ENCODE data around the gene FILIP1.

Gene FILIP1

DNA sequence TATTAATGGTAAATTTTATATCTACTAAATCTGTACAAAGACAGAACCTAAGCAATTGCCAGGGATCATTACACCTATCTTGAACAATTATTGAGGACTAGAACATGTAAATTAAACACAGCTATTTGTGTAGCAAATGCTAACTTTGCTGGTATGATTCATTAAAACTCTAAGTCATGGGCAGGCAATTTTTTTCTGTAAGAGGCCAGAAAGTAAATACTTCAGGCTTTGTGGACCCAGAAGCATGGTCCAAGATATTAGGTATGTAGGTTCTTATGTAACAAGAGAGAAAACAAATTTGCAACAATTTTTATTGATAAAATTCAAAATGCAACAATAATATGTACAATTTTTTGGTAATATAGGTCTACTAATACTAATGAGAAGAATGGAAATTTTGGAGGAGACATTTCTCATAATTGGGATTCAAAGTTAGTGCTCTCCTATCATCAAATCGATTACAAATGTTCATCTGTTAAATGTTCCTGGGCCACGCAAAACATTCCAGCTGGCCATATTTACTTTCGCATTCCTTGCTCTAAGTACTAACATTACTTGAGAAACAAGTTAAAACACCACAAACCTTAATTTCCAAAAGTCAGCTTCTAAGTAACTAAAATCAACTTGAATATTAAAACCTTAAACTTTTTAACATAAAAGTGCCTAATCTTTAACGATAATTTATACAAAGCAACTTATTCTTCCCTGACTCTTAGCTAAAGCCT, 213.3 kb downstream of the FILIP1 start:
- Mint-ChIP-seq H3K4me1 (peaks cover 63% of the 10 kb centered on the region), H3K27me3 (no peaks in the 10 kb centered on the region), H3K4me3 (peak overlapping the region; percentile 45), H3K36me3 (peaks cover 14% of the 10 kb centered on the region), H3K27ac (peak overlapping the region; percentile 56), H3K9me3 (no peaks in the 10 kb centered on the region)

GRCh38 chr6:75279418-75279817, 214.2 kb downstream of the FILIP1 start:
- peak overlapping the region; percentile 60 for H3K27ac Mint-ChIP-seq
- H3K9me3 Mint-ChIP-seq, result no peaks in the 10 kb centered on the region
- no peaks in the 10 kb centered on the region for H3K27me3 Mint-ChIP-seq
- H3K36me3 Mint-ChIP-seq, result peaks cover 18% of the 10 kb centered on the region
- H3K4me3 Mint-ChIP-seq, result peak overlapping the region; percentile 31
- H3K4me1 Mint-ChIP-seq, result peaks cover 69% of the 10 kb centered on the region

DNA sequence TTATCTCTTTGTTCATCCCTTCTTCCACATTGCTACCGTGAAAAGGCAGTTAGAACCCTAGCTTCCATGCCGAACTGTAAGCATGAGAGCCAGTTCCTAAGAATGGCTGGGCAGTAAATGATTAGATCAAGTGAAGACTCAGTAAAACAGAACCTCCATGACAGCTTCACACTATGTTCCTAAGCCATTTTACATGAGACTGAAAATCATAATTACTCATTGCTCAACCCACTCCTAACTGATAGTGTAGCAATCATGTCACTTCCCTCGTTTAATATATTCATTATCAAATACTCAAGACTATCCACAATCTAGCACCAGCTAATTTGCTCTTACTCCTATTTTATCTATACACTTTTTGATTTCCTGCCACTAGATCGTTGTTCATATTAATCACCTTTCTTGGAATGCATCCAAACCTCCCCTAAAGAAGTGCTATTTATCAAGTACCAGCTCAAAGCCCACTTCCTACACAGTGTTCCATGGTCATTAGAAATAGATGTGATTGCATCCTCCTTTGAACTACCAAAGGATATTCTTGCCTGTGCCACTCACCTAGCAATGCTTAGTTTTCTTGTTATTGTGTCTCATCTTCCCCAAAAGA, 215.0 kb downstream of the FILIP1 start:
- peaks cover 25% of the 10 kb centered on the region for H3K36me3 Mint-ChIP-seq
- H3K27me3 Mint-ChIP-seq, result no peaks in the 10 kb centered on the region
- peak overlapping the region; percentile 23 for H3K4me3 Mint-ChIP-seq
- H3K4me1 Mint-ChIP-seq, result peaks cover 78% of the 10 kb centered on the region
- peak overlapping the region; percentile 92 for H3K27ac Mint-ChIP-seq
- H3K9me3 Mint-ChIP-seq, result no peaks in the 10 kb centered on the region

DNA sequence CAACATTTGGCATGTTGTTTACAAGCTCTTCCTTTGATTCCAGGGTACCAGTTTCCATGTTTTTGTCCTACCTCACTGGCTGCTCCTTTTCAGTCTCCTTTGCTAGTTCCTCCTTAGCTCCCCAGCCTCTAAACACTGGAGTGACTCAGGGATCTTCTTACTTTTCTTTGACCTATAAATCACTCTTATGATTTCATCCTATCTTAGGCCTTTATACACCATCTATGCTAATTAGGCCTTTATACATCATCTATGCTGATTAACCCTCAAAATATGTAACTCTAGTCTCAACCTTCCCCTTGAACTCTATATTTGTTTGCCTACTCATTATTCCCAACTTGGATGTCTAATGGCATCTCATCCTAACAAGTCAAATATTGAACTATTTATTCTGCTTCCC, 218.5 kb downstream of the FILIP1 start:
- peaks cover 41% of the 10 kb centered on the region for H3K36me3 Mint-ChIP-seq
- H3K27me3 Mint-ChIP-seq, result no peaks in the 10 kb centered on the region
- H3K9me3 Mint-ChIP-seq, result no peaks in the 10 kb centered on the region
- peak overlapping the region; percentile 79 for H3K27ac Mint-ChIP-seq
- peaks cover 82% of the 10 kb centered on the region for H3K4me1 Mint-ChIP-seq
- peak overlapping the region; percentile 16 for H3K4me3 Mint-ChIP-seq

DNA sequence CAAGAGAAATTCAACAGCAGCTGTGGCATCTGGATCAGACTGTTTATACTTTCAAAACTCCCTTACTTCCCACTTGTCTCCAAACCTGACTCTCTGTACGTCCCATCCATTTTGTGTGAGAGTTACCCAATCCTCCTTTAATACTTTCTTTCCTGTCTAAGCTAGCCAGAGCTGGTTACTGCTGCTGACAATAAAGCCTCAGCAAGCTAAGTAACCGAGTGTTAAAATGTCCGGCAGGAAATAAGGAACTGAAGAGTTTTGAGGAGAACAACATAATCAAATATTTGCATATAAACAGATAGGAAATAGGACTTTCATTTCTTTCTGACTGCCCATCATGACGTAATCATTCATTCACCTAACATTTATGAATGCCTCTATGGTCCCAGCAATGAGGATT, 220.6 kb downstream of the FILIP1 start:
- H3K27me3 Mint-ChIP-seq, result no peaks in the 10 kb centered on the region
- no peak overlapping the region for H3K27ac Mint-ChIP-seq
- no peaks in the 10 kb centered on the region for H3K9me3 Mint-ChIP-seq
- H3K4me1 Mint-ChIP-seq, result peaks cover 81% of the 10 kb centered on the region
- peaks cover 33% of the 10 kb centered on the region for H3K36me3 Mint-ChIP-seq
- H3K4me3 Mint-ChIP-seq, result no peak overlapping the region

DNA sequence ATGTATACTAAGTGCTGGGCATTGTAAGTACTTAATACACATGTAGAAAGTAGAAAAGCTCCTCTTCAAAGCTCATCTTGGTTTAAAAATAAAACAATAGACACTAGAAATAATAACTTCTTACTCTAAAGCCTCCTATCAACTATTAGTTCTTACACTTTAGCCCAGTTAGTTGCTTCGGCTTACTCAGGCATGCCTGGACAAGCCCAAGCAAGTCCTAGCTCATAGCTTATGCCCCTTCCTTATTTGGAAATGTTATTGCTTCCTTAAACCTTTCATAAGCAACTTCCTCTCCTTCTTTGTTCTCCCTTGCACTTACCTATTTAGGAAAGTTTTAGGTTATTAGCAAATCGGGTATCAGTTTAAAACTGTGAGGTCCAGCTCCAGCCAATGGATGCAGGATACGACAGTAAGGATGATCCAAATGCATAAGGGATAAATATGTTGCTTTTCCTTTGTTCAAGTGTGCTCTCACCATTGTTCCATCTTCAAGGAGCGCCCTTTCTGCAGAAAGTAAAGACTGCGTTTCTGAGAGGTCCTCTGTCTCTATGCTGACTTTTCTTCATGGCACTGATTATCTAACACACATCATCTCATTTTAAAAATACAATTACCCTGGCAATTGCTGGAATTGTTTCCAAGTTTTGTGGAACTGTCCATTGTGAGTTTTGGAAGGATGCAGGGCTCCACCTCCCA, 221.3 kb downstream of the FILIP1 start:
- no peak overlapping the region for H3K4me3 Mint-ChIP-seq
- no peaks in the 10 kb centered on the region for H3K9me3 Mint-ChIP-seq
- peaks cover 87% of the 10 kb centered on the region for H3K4me1 Mint-ChIP-seq
- H3K36me3 Mint-ChIP-seq, result peaks cover 33% of the 10 kb centered on the region
- H3K27ac Mint-ChIP-seq, result peak overlapping the region; percentile 32
- no peaks in the 10 kb centered on the region for H3K27me3 Mint-ChIP-seq

DNA sequence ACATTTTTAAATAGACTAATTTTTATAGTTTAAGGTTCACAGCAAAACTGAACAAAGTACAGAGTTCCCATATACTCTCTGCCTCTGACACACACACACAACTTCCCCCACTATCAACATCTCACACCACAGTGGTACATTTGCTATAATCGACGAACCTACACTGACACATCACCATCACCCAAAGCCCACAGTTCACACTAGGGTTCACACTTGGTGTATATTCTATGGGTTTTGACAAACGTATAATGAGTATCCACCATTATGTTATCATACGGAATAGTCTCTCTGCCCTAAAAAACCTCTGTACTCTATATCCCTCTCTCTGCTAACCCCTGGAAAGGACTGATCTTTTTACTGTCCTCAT, 224.6 kb downstream of the FILIP1 start:
- peak overlapping the region; percentile 26 for H3K27ac Mint-ChIP-seq
- peaks cover 19% of the 10 kb centered on the region for H3K36me3 Mint-ChIP-seq
- peaks cover 63% of the 10 kb centered on the region for H3K4me1 Mint-ChIP-seq
- no peaks in the 10 kb centered on the region for H3K27me3 Mint-ChIP-seq
- no peak overlapping the region for H3K4me3 Mint-ChIP-seq
- no peaks in the 10 kb centered on the region for H3K9me3 Mint-ChIP-seq

DNA sequence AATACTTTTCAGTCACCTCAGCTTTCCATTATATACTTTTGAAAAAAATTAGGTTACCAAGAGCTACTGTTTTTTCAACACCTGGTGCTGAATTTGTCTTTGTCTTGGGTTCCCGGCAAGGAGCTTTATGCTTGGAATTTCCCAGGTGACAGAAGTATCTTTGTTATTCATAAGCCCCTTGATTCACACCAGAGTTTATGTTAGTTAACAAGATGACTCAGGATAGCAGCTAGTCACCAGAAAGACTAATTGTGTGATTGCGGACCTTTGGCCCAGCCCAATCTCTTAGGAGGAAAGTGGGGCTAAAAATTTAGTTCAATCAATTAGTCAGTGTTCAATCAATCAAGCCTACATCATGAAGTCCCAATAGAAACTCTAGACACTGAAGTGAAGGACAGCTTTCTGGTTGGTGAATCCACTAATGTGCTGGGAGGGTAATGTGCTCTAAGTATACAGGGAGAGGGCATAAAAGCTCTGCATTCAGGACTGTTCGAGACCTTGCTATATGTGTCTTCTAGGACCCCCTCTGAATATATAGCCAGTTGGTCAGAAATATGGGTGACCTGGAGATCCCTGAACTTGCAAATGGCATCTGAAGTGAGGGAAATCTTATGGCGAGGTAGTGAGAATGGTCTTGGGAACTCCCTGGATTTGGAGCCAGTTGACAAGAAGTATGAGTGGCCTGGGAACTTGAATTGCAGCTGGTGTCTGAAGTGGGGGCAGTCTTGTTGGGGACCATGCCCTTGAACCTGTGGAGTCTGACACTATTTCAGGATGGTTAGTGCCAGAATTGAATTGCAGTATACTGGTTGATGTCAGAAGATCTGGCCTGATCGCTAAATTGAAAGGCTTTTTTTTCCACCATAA, 225.2 kb downstream of the FILIP1 start:
- Mint-ChIP-seq H3K4me1 (peaks cover 59% of the 10 kb centered on the region), H3K27me3 (no peaks in the 10 kb centered on the region), H3K4me3 (no peak overlapping the region), H3K9me3 (no peaks in the 10 kb centered on the region), H3K36me3 (peaks cover 16% of the 10 kb centered on the region), H3K27ac (no peak overlapping the region)

- H3K27ac Mint-ChIP-seq, result peak overlapping the region; percentile 23
- H3K9me3 Mint-ChIP-seq, result no peaks in the 10 kb centered on the region
- H3K4me3 Mint-ChIP-seq, result no peak overlapping the region
- no peaks in the 10 kb centered on the region for H3K27me3 Mint-ChIP-seq
- H3K36me3 Mint-ChIP-seq, result peaks cover 11% of the 10 kb centered on the region
- peaks cover 52% of the 10 kb centered on the region for H3K4me1 Mint-ChIP-seq
Observed at GRCh38 chr6:75267461-75267860, 226.1 kb downstream of the FILIP1 start.

- Mint-ChIP-seq H3K4me3 (no peak overlapping the region), H3K9me3 (no peaks in the 10 kb centered on the region), H3K4me1 (peaks cover 45% of the 10 kb centered on the region), H3K36me3 (peaks cover 9% of the 10 kb centered on the region), H3K27ac (no peak overlapping the region), H3K27me3 (no peaks in the 10 kb centered on the region)
Observed at GRCh38 chr6:75266716-75267291, 226.8 kb downstream of the FILIP1 start.

DNA sequence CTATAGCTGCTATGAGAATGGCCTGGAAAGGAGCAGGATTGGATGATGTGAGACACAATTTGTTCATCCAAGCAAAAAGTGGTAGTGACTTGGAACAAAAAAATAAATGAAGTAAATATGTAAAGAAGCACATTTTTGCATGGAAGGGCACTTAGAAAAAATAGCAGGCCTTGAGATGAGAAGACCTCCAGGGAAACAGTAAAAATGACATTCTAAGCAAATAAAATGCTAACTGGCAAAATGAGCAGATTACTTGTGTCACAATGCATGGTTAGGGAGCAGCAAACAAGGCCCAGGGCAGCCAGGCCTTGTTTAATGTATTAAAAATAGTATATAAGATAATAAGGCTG, 230.2 kb downstream of the FILIP1 start:
- no peaks in the 10 kb centered on the region for H3K27me3 Mint-ChIP-seq

GRCh38 chr6:75262716-75263400, 230.7 kb downstream of the FILIP1 start:
- H3K36me3 Mint-ChIP-seq, result peaks cover 7% of the 10 kb centered on the region
- no peak overlapping the region for H3K27ac Mint-ChIP-seq
- H3K27me3 Mint-ChIP-seq, result no peaks in the 10 kb centered on the region
- peaks cover 12% of the 10 kb centered on the region for H3K4me1 Mint-ChIP-seq
- H3K9me3 Mint-ChIP-seq, result no peaks in the 10 kb centered on the region
- no peak overlapping the region for H3K4me3 Mint-ChIP-seq

More for the DNA sequence above, 230.2 kb downstream of the FILIP1 start:
- Mint-ChIP-seq H3K36me3 (peaks cover 7% of the 10 kb centered on the region), H3K4me1 (peaks cover 17% of the 10 kb centered on the region), H3K27ac (no peak overlapping the region), H3K4me3 (no peak overlapping the region), H3K9me3 (no peaks in the 10 kb centered on the region)

DNA sequence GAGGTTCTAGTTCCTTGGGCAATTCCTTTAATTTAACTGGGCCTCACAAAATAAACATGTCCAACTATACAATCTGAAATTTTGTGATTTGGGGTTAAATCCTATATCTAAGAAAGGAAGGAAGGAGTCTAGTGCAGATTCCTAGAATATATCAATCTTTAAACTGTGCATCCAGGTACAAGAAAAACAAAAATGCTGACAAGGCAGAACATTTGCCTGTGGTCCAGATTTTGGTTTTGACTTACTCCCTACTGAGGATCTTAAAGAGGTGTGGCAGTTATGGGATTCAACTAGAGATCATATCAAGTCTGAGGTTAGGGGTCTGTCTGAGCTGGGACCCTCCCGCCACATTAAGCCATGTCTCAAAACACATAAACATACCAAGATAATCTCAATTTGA, 232.3 kb downstream of the FILIP1 start:
- Mint-ChIP-seq H3K4me1 (no peaks in the 10 kb centered on the region), H3K36me3 (peaks cover 7% of the 10 kb centered on the region), H3K9me3 (no peaks in the 10 kb centered on the region), H3K27ac (no peak overlapping the region), H3K27me3 (no peaks in the 10 kb centered on the region), H3K4me3 (no peak overlapping the region)

DNA sequence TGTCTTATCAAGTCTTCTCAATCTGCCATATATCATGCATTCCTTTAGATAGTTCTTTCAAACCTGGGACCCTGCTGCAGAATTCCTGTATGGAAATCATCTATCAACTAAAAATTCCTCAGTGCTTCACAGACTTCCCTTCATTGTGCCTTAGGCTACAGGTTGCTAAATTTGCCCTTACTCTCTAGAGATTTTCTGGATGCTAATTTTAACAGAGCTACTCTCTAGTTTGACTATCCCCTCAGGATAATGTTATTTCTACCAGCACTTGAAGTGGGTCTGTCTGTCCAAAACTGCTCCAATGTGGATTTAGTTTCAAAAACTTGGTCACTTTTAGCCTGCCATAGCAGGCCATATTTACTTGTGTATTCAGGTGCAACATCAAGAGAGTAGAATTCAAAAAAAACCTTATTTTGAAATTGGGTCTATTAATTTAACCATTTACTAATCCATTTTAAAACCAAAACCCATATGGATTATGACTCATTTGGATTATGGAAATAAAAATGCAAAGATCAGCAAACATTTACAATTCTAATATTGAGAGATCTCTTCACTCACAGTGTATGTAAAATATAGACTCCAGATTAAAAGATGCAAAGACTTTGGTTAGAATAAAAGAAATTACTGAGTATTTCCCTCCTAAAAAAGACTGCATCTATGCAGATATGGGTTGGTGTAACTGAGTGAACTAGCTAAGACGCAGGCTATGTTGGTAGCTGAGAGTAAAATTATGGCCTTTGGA, 236.1 kb downstream of the FILIP1 start:
- H3K9me3 Mint-ChIP-seq, result no peaks in the 10 kb centered on the region
- no peaks in the 10 kb centered on the region for H3K27me3 Mint-ChIP-seq
- H3K36me3 Mint-ChIP-seq, result peaks cover 7% of the 10 kb centered on the region
- H3K27ac Mint-ChIP-seq, result no peak overlapping the region
- H3K4me3 Mint-ChIP-seq, result no peak overlapping the region
- H3K4me1 Mint-ChIP-seq, result no peaks in the 10 kb centered on the region

Measured in activated naive CD4-positive, alpha-beta T cell treated with anti-CD3 and anti-CD28 coated beads, Interleukin-2, amount 50 U/mL, for 24 hours (primary cell).